T-helper 9 cell (primary cell): ENCODE results near the gene PROM2.

ENCODE experiments used
- DNase-seq: peaks from one replicate; pipeline ENCODE4 v3.0.0-alpha.2; 2020

The PROM2 gene

DNA sequence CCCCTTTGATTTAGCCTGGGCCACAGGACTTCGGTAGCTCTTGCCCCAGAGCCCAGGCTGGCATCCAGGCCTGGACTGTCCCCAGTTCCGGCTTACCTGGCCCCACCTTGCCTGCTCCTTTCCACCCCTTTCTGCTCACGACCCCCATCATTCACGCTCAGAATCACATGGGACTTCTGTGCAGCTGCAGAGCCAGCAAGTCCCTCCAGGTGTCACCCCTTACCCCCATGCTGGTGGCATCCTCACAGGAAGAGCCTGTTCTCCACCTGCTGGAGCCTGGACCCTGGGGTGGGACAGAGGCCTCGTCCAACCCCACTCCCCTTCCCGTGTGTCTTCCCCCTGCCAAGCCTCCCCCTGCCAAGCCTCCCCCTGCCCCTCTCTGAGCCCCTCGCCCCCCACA is 15.0 kb downstream of the PROM2 start:
- DNase-seq: no peak

DNA sequence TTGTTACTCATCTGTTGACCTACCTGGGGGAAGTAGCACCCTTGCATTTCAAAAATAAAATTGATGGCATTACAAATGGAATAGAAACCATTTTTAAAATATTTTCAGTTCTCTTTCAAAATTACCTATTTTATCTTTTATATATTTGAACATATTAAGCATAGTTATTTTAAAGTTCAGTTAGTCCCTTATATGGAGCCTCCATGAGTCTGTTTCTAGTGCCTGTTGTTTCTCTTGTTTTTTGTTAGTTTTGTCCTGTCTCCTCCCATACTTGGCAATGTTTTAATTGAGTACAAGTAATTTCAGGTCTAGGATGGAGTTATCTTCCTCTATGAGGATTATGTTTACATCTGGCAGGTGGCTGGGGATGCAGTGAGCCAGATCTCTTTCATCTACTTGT is 17.0 kb downstream of the PROM2 start:
- no peak for DNase-seq

- no peak for DNase-seq
These were observed 18.5 kb downstream of the PROM2 start for GRCh38 chr2:95292623-95293260.

GRCh38 chr2:95294579-95295250 is 20.5 kb downstream of the PROM2 start:
- no peak for DNase-seq

GRCh38 chr2:95295376-95295775 is 21.1 kb downstream of the PROM2 start:
- no peak for DNase-seq

DNA sequence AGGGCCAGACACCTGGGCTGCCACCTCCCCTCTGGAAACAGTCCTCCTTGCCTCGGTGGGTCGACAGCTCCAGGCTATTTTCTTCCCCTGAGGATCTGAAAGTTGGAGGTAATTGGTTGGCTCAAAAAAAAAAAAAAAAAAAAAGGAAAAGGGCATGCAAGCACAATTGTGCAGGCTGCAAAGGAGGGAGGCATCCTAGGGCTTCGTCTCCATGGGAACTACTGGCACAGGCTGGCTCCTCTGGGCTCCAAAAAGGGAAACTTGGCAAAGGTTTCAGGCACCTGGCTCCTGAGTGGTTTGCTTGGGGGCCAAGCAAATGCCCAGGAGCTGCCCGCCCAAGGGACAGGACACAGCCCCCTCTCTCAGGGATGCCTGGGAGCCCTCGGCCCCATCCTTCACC is 21.8 kb downstream of the PROM2 start:
- no peak for DNase-seq

- DNase-seq: no peak
These were observed 22.7 kb downstream of the PROM2 start, which contains the start of gene KCNIP3 for GRCh38 chr2:95296880-95297487. Gene KCNIP3 (plus strand): TSS chr2:95297347. CDS start chr2:95297439, 92 bp downstream.

DNA sequence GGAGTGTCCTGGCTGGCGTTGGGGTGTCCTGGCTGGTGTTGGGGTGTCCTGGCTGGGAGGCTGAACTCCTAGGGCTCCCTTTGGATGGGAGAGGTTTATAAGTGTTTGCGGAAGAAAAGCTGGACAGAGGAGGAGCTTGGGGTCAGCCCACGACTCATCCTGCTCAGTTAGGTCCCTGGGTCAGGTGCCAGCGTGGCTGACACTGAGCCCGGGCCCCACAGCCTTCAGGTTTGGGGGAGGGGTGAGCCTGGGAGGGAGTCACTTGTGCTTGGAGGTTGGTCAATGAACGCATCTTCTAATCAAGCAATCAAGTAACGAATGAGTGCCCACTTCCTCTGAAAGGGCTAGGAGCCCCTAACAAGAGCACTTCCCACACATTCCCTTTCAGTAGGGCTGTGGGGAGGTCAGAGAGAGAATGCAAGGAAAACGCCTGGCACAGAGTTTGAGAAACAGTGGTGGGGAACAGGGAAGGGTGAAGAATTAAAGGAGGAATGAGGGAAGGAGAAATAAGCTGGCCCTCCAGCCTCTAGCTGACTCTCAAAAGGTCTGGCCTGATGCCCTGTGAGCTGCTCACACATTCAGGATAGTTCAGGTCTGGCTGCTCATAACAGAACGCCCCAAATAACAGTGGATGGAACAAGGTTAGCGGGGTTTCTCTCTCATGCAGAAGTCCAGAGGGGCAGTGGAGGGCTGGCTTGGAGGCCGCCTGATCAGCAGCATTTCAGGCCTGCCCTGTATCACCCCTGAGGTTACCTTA is 23.6 kb downstream of the PROM2 start:
- no peak for DNase-seq

- DNase-seq: no peak
These were observed 24.4 kb downstream of the PROM2 start for GRCh38 chr2:95298486-95299111.

GRCh38 chr2:95299961-95300360 is 25.7 kb downstream of the PROM2 start:
- DNase-seq: no peak

- no peak for DNase-seq
These were observed 26.2 kb downstream of the PROM2 start for GRCh38 chr2:95300450-95300849.

GRCh38 chr2:95301186-95301585 is 26.9 kb downstream of the PROM2 start:
- no peak for DNase-seq

DNA sequence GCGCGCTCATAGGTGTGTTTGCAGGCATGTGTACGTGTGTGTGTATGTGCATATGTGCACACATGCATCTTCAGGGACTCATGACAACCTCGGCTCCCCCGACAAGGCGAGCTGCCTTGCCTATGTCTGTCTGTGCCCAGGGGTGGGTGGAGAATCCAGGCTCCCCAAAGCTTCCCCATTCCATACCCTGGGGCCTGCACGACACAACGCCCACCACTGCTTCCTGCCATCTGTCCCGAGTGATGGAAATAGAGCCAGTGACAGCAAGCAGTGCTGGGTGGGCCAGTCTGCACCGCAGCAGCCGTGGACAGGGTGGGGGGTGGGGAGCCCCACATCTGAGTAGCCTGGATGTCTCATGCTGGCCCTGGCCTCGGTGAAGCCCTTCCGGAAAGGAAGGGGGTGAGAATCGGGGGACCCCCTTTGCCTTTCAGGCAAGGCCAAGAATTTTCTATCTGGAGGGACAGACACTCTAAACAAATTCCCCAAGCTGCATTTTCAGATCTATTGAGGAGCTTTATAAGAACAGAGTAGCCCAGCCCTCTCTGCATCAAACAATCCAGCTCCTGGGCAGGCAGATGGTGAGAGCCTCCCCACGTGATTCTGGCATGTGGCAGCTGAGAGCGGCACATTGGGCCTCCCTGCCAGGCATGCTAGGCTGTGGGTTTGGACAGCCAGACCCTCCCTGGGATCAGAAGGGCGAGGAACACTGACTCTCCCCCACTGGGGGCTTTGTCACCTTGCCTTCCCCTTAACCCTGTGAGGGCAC is 27.8 kb downstream of the PROM2 start:
- no peak for DNase-seq

DNA sequence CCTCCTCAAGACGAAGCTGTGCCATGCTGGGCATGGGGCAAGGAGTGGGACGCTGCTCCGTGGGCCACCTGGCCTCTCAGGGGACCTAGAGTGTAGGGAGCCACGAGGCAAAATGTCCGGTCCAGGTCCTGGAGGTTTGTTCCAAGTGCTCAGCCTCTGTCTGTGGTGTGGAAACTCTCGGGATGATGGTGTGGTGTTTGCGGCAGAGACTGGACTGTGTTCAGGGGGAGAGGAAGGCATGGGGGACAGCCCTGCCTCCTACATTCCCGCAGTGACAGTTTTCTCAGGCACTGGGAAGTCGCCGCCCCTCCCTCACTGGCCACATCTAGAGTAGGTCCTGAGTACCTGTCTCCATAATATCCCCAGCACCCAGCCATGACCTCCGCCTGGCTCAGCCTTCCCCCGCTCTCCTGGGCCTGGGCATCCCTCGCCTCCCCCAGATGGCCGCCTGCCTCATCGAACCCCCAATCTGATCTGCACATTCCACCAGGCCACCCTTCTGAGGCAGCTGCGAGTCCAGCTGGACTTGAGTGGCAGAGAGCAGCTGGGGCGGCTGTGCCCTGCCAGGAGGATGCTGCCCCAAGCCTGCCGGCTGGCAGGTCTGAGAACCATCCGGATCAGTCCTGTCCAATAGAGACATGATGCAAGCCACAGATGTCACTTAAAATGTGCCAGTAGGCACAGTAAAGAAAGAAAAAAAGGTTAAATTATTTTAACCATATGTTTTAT is 29.1 kb downstream of the PROM2 start:
- DNase-seq: no peak

DNA sequence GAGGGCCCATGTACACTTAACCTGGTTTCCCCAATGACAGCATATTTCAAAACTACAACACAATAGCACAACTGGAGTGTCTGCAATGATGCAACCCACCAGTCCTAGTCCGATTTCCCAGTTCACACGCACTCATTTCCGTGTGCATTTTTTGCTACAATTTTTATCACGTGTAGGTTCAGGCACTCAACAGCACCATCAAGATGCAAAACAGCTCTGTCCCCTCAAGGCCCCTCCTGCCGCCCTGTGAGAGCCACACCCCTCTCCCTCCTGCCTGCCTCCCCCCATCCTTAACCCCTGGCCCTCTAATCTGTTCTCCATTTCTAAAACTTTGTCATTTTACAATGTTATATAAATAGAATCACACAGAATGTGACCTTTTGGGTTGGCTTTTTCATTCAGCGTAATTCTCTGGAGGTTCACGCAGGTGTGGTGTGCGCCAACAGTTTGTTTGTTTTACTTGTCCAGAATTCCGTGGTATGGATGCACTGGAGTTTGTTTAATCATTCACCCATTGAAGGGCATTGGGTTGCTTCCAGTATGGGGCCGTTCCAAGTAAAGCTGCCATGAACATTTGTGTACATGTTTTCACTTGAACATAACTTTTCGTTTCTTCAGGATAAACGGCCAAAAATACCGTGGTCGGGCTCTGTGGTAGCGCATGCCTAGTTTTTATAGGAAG is 31.3 kb downstream of the PROM2 start:
- no peak for DNase-seq

- DNase-seq: no peak
These were observed 32.2 kb downstream of the PROM2 start for GRCh38 chr2:95306336-95306895.

- DNase-seq: no peak
These were observed 32.8 kb downstream of the PROM2 start for GRCh38 chr2:95307036-95307435.

- no peak for DNase-seq
These were observed 33.6 kb downstream of the PROM2 start for GRCh38 chr2:95307878-95308277.

GRCh38 chr2:95308426-95308990 is 34.3 kb downstream of the PROM2 start:
- no peak for DNase-seq

DNA sequence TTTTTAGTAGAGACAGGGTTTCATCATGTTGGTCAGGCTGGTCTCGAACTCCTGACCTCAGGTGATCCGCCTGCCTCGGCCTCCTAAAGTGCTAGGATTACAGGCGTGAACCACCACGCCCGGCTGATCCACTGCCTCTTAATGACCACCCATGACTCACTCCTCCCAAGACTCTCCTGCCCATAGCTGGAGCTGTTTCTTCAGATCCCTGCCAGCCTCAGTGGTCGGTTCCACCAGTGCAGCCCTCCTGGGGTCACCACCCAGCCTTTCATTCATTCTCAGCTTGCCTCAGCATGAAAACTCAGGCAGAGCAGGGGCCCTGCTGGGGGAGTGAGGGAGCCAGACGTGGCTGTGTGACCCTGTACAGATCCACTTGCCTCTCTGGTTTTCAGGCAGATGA is 35.4 kb downstream of the PROM2 start:
- DNase-seq: no peak
